ENCODE measurements around the gene RACGAP1. TPM values are rescaled to one million over a fixed set of nuclear protein-coding genes. Genes with fewer than 3 reads are reported as not detected.

The RACGAP1 gene
- total and polyA plus RNA-seq, 2 of the 8 experiments (the other 6 are each of a cell fraction or from before 2014, with no cell fraction given) = 18.0 to 66.3 TPM

DNA sequence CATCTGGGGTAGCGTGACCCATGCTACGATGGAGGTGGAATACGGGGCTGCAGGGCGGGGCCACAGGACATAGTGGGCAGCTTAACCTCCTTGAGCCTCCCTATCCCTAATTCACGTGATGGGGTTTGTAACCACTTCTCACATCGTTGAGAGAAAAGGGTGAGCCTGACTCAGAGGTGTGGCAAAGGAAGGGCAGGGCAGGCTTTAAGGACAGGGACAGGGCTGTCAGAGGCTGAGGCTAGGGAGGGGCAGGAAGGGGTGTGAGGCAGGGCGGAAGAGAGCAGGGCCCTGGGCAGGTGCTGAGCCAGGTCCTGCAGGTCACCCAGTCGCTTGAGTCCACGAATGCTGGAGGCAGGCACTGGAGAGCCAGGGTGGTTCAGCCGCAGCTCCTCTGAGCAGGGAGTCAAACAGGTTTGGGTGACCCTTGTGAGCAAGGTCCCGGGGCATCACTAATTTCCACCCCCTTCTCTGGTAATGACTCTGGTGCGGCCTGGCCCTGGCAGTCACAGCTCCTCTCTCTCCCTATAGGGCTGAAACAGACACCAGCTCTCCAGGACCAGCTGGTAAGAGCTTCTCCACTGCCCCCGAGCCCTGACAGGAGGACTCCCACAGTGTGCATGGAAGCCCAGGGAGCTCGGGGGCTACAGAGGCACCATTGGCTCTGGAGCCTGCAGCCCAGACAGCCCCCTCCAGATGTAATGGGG is 82.2 kb downstream of the RACGAP1 start (continued):
- TF ChIP-seq HDAC2 (IDR thresholded peaks at IDR 0.05; ENCODE audit: borderline replicate concordance in 1 of 2, low read depth in 2 of 2, low read length in 2 of 2) = no peak
- TF ChIP-seq SRF (IDR thresholded peaks at IDR 0.05; ENCODE audit: low read depth, low read length) = no peak
- no peak for TF ChIP-seq SUZ12 (IDR thresholded peaks at IDR 0.05; ENCODE audit: low read length)
- no peak for TF ChIP-seq SP2 (IDR thresholded peaks at IDR 0.05; ENCODE audit: low read length)
- no peak for TF ChIP-seq SP4 (IDR thresholded peaks at IDR 0.05; ENCODE audit: low read length)
- TF ChIP-seq NANOG (IDR thresholded peaks at IDR 0.05; ENCODE audit: insufficient read depth, low read depth, low read length, poor library complexity, severe bottlenecking) = no peak
- TF ChIP-seq TAF1 (IDR thresholded peaks at IDR 0.05; ENCODE audit: low read depth, low read length) = no peak
- TF ChIP-seq TBP (IDR thresholded peaks at IDR 0.05; ENCODE audit: low read depth, low read length) = no peak
- TF ChIP-seq TEAD4 (IDR thresholded peaks at IDR 0.05; ENCODE audit: low read depth, low read length) = no peak
- no peak for TF ChIP-seq RNF2 (IDR thresholded peaks at IDR 0.05; ENCODE audit: borderline replicate concordance, low read depth, low read length, missing control alignments, poor library complexity, severe bottlenecking)
- TF ChIP-seq POU5F1 (IDR thresholded peaks at IDR 0.05; ENCODE audit: low read depth, low read length) = no peak
